ENCODE data around the gene FCAMR. TPM values are rescaled to one million over a fixed set of nuclear protein-coding genes. Genes with fewer than 3 reads are reported as not detected.

FCAMR gene
- total and polyA plus RNA-seq, 9 donors, result not detected

GRCh38 chr1:207002724-207003146, 32.5 kb upstream of the FCAMR start:
- Histone ChIP-seq H3K27ac (no peak overlapping the region), H3K4me1 (ENCODE audit: insufficient read depth) (no peaks in the 10 kb centered on the region), H3K27me3 (no peaks in the 10 kb centered on the region), H3K36me3 (no peaks in the 10 kb centered on the region), H3K4me3 (no peak overlapping the region), H3K9me3 (no peaks in the 10 kb centered on the region)
- no peak for DNase-seq
- WGBS, 3 donors, result 71 to 90% (median 76%) methylated on average over 1 of the region's 1 CpG
- no peak for TF ChIP-seq POLR2A (IDR thresholded peaks at IDR 0.05)
- no peak for TF ChIP-seq EP300 (IDR thresholded peaks at IDR 0.05)
- TF ChIP-seq, protein P1, sequence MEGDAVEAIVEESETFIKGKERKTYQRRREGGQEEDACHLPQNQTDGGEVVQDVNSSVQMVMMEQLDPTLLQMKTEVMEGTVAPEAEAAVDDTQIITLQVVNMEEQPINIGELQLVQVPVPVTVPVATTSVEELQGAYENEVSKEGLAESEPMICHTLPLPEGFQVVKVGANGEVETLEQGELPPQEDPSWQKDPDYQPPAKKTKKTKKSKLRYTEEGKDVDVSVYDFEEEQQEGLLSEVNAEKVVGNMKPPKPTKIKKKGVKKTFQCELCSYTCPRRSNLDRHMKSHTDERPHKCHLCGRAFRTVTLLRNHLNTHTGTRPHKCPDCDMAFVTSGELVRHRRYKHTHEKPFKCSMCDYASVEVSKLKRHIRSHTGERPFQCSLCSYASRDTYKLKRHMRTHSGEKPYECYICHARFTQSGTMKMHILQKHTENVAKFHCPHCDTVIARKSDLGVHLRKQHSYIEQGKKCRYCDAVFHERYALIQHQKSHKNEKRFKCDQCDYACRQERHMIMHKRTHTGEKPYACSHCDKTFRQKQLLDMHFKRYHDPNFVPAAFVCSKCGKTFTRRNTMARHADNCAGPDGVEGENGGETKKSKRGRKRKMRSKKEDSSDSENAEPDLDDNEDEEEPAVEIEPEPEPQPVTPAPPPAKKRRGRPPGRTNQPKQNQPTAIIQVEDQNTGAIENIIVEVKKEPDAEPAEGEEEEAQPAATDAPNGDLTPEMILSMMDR (IDR thresholded peaks at IDR 0.05), result no peak
- intact Hi-C loops (cut with DNase I), result no loop called here

GRCh38 chr1:207001492-207002245, 31.4 kb upstream of the FCAMR start:
- intact Hi-C loops (cut with DNase I), result no loop called here
- TF ChIP-seq EP300 (IDR thresholded peaks at IDR 0.05), result no peak
- TF ChIP-seq, protein P1 (IDR thresholded peaks at IDR 0.05), result no peak
- Histone ChIP-seq H3K4me1 (ENCODE audit: insufficient read depth) (no peaks in the 10 kb centered on the region), H3K36me3 (no peaks in the 10 kb centered on the region), H3K27me3 (no peaks in the 10 kb centered on the region), H3K27ac (no peak overlapping the region), H3K4me3 (no peak overlapping the region), H3K9me3 (no peaks in the 10 kb centered on the region)
- 82 to 88% (median 84%) methylated on average over 5 of the region's 5 CpGs for WGBS, 3 donors
- DNase-seq, result no peak

DNA sequence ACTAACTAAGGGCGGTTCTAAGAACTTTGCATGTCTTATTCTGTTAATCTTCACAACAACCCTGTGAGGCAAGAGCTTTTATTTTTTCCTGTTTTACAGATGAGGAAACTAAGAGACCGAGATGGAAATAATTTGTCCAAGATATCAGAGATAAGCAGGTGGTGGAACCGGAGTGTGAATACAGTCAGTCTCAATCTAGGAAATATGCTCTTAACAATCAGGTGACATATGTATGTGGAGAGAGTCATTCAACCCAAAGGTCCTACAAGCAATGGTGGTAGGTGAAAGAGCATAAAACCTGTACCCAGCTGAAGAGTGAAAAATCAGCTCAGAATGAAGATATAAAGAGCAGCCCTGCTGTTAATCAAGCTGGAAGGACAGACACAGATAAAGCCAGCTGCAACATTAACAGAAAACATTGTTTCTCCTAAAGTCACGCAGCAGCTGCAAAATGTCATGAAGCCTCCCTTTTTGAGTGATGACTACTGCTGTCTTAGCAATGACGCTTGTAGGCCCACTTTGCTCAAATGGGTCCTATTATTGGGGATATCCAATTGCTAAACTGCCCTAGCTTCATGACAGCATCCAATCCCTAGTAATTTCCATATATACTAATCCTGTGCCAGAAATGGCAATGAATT, 30.5 kb upstream of the FCAMR start:
- intact Hi-C loops (cut with DNase I), result no loop called here
- H3K36me3 ChIP-seq, result no peaks in the 10 kb centered on the region
- H3K9me3 ChIP-seq, result no peaks in the 10 kb centered on the region
- no peaks in the 10 kb centered on the region for H3K4me1 ChIP-seq (ENCODE audit: insufficient read depth)
- 51 to 59% (median 52%) methylated on average over 5 of the region's 5 CpGs for WGBS, 3 donors
- no peak overlapping the region for H3K27ac ChIP-seq
- no peak for DNase-seq
- TF ChIP-seq EP300 (IDR thresholded peaks at IDR 0.05), result no peak
- TF ChIP-seq POLR2A (IDR thresholded peaks at IDR 0.05), result no peak
- TF ChIP-seq, protein P1 (IDR thresholded peaks at IDR 0.05), result no peak
- no peaks in the 10 kb centered on the region for H3K27me3 ChIP-seq
- H3K4me3 ChIP-seq, result no peak overlapping the region

- no peak for DNase-seq
- TF ChIP-seq, protein P1 (IDR thresholded peaks at IDR 0.05), result no peak
- TF ChIP-seq EP300 (IDR thresholded peaks at IDR 0.05) (no peak), POLR2A (IDR thresholded peaks at IDR 0.05) (no peak)
- Histone ChIP-seq H3K36me3 (no peaks in the 10 kb centered on the region), H3K4me3 (no peak overlapping the region), H3K27me3 (no peaks in the 10 kb centered on the region), H3K4me1 (ENCODE audit: insufficient read depth) (no peaks in the 10 kb centered on the region), H3K27ac (no peak overlapping the region), H3K9me3 (no peaks in the 10 kb centered on the region)
- WGBS, 3 donors, result 90 to 98% (median 95%) methylated on average over 2 of the region's 2 CpGs
- intact Hi-C loops (cut with DNase I), result no loop called here
Observed at GRCh38 chr1:206998816-206999215, 28.6 kb upstream of the FCAMR start.
